ENCODE data around the gene DICER1.

DNA sequence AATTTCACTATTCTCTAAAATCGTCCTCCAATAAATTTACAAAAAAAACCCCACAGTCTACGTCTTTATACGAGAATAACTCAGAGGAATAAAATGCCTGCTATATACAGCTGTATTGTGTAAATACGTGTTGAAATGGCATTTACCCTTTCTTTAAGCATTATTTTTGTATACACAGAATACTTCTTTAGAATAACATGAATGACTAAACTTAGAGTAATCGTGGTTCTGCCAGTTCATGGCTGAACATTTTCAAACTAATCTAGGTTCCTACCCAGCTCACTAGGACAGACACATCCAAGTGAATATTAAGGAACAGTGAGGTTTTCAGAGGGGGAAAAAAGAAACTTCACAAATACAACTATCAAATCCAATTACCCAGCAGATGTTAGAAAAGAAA lies 24.6 kb downstream of the DICER1 start:
- TF ChIP-seq, protein P1, sequence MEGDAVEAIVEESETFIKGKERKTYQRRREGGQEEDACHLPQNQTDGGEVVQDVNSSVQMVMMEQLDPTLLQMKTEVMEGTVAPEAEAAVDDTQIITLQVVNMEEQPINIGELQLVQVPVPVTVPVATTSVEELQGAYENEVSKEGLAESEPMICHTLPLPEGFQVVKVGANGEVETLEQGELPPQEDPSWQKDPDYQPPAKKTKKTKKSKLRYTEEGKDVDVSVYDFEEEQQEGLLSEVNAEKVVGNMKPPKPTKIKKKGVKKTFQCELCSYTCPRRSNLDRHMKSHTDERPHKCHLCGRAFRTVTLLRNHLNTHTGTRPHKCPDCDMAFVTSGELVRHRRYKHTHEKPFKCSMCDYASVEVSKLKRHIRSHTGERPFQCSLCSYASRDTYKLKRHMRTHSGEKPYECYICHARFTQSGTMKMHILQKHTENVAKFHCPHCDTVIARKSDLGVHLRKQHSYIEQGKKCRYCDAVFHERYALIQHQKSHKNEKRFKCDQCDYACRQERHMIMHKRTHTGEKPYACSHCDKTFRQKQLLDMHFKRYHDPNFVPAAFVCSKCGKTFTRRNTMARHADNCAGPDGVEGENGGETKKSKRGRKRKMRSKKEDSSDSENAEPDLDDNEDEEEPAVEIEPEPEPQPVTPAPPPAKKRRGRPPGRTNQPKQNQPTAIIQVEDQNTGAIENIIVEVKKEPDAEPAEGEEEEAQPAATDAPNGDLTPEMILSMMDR (IDR thresholded peaks at IDR 0.05; ENCODE audit: low read depth, low read length): no peak
- TF ChIP-seq EZH2phosphoT487 (IDR thresholded peaks at IDR 0.05; ENCODE audit: low read depth): no peak
